ENCODE data around the gene C11orf24.

The C11orf24 gene

GRCh38 chr11:68242616-68243015 is 29.2 kb downstream of the C11orf24 start:
- no peak for DNase-seq

GRCh38 chr11:68231621-68232020 is 40.2 kb downstream of the C11orf24 start:
- DNase-seq = no peak

- DNase-seq = no peak
Measured at GRCh38 chr11:68229601-68230000, 42.2 kb downstream of the C11orf24 start.

- no peak for DNase-seq
Measured at GRCh38 chr11:68226421-68226820, 45.4 kb downstream of the C11orf24 start.

GRCh38 chr11:68224606-68225005 is 47.2 kb downstream of the C11orf24 start:
- no peak for DNase-seq

- no peak for DNase-seq
Measured at GRCh38 chr11:68223275-68223674, 48.5 kb downstream of the C11orf24 start.

- DNase-seq = no peak
Measured at GRCh38 chr11:68221406-68221805, 50.4 kb downstream of the C11orf24 start.

GRCh38 chr11:68216171-68216938 is 55.4 kb downstream of the C11orf24 start:
- DNase-seq = no peak

GRCh38 chr11:68215524-68216170 is 56.1 kb downstream of the C11orf24 start:
- DNase-seq = no peak

- DNase-seq = no peak
Measured at GRCh38 chr11:68215087-68215445, 56.7 kb downstream of the C11orf24 start.

GRCh38 chr11:68214173-68215086 is 57.3 kb downstream of the C11orf24 start:
- DNase-seq = no peak

GRCh38 chr11:68213555-68214172 is 58.1 kb downstream of the C11orf24 start:
- peak; percentile 74 to 75 for DNase-seq

GRCh38 chr11:68213135-68213515 is 58.6 kb downstream of the C11orf24 start, which contains the start of gene KMT5B:
Gene KMT5B, minus strand, starts transcription at chr11:68213296. Its CDS starts 23,220 bp downstream, at chr11:68190076.
- DNase-seq = peak; percentile 20 to 37

GRCh38 chr11:68212421-68213134 is 59.2 kb downstream of the C11orf24 start:
- peak; percentile 53 to 63 for DNase-seq

- no peak for DNase-seq
Measured at GRCh38 chr11:68211546-68211945, 60.2 kb downstream of the C11orf24 start.

Measured in Kasumi-1 (cell line).